B cell (primary cell): ENCODE data around the gene SIRPA. TPM values are rescaled to one million over a fixed set of nuclear protein-coding genes. Genes with fewer than 3 reads are reported as not detected.

Source experiments
- ATAC-seq: fragments of 200-7000 bp; cut with Tn5 transposase; one replicate; pipeline ENCODE4 v1.10.0; 2021; ENCODE audit warnings: low read depth, mild to moderate bottlenecking, moderate number of reproducible peaks, moderate library complexity
- CTCF ChIA-PET: fragments of 350-600 bp; sonication (Branson Sonifier 250); formaldehyde crosslinking; loops from one replicate; lab custom pipeline; 2021; ENCODE audit warnings: antibody characterized with exemption, inconsistent platforms; lab: Charles Lee
- POLR2A ChIA-PET: fragments of 350-600 bp; sonication (Branson Sonifier 250); formaldehyde crosslinking; loops from one replicate; lab custom pipeline; 2021; ENCODE audit warnings: antibody characterized with exemption; lab: Charles Lee
- DNase-seq: peaks from one replicate; pipeline ENCODE4 v3.0.0; 2013
- H2AFZ ChIP-seq: 2 replicates; pipeline ENCODE4 v1.6.1; 2012; ENCODE audit warnings: mild to moderate bottlenecking, low read depth, low read length; ENCODE audit not compliant: insufficient read depth, poor library complexity, severe bottlenecking
- H3K27ac ChIP-seq, 2 donors: 1 replicate in 1 of 2; 2 replicates in 1 of 2; pipeline ENCODE4 v1.5.1; 2012 to 2013; ENCODE audit warnings: low read length in 2 of 2, mild to moderate bottlenecking in 2 of 2, moderate library complexity in 1 of 2
- H3K27me3 ChIP-seq, 4 experiments: fragments of 200-600 bp in 1 of 4; sonication (generic) in 1 of 4; replicated peaks in 1 of 4; 1 replicate in 2 of 4; 2 replicates in 2 of 4; pipeline versions ENCODE4 v1.6.1 to v1.7.0; 2013 to 2016; ENCODE audit warnings: low read length in 3 of 4, mild to moderate bottlenecking in 2 of 4, mixed read lengths in 1 of 4, moderate library complexity in 1 of 4; ENCODE audit not compliant: insufficient read depth in 4 of 4, control insufficient read depth in 3 of 4; ENCODE audit errors: control extremely low read depth in 1 of 4
- H3K36me3 ChIP-seq, 2 experiments: replicated peaks in 1 of 2; 1 replicate in 1 of 2; 2 replicates in 1 of 2; pipeline versions ENCODE4 v1.6.1 to v1.7.1; 2013; ENCODE audit warnings: low read length in 1 of 2; ENCODE audit not compliant: insufficient read depth in 2 of 2, control insufficient read depth in 1 of 2; ENCODE audit errors: control extremely low read depth in 1 of 2, extremely low read depth in 1 of 2
- H3K4me1 ChIP-seq, 2 donors: fragments of 200-600 bp in 1 of 2; sonication (generic) in 1 of 2; 1 replicate in 1 of 2; 2 replicates in 1 of 2; pipeline versions ENCODE4 v1.5.1 to v1.6.1; 2013 to 2017; ENCODE audit warnings: low read length in 2 of 2; ENCODE audit not compliant: control insufficient read depth in 2 of 2, insufficient read depth in 2 of 2
- H3K4me2 ChIP-seq: replicated peaks from 2 replicates; pipeline ENCODE3; 2012; ENCODE audit warnings: mild to moderate bottlenecking, low read depth, low read length; ENCODE audit not compliant: poor library complexity, severe bottlenecking
- H3K4me3 ChIP-seq, 5 experiments: fragments of 200-600 bp in 1 of 5; sonication (generic) in 1 of 5; 1 replicate in 3 of 5; 2 replicates in 2 of 5; pipeline versions ENCODE4 v1.5.1 to v1.7.0; 2011 to 2016; ENCODE audit warnings: low read length in 4 of 5, mild to moderate bottlenecking in 4 of 5, low read depth in 2 of 5, control low read depth in 1 of 5, moderate library complexity in 1 of 5; ENCODE audit not compliant: insufficient read depth in 1 of 5; ENCODE audit errors: control extremely low read depth in 1 of 5, extremely low read depth in 1 of 5
- H3K79me2 ChIP-seq: fragments of 200-600 bp; sonication (generic); one replicate; pipeline ENCODE4 v1.6.0; 2016; ENCODE audit warnings: low read length; ENCODE audit not compliant: control insufficient read depth, insufficient read depth
- H3K9ac ChIP-seq: fragments of 200-600 bp; sonication (generic); 2 replicates; pipeline ENCODE4 v1.6.1; 2017; ENCODE audit warnings: mild to moderate bottlenecking, low read length, moderate library complexity
- H3K9me3 ChIP-seq, 3 donors: one replicate each; pipeline versions ENCODE4 v1.6.1 to v1.7.1; 2013; ENCODE audit warnings: low read length in 2 of 3; ENCODE audit not compliant: control insufficient read depth in 2 of 3, insufficient read depth in 1 of 3; ENCODE audit errors: control extremely low read depth in 1 of 3
- H4K20me1 ChIP-seq: 2 replicates; pipeline ENCODE4 v1.6.0; 2012; ENCODE audit warnings: mild to moderate bottlenecking, low read length; ENCODE audit not compliant: insufficient read depth, control insufficient read depth, poor library complexity, severe bottlenecking
- H3K27ac Mint-ChIP-seq: one replicate; pipeline ENCODE4 v1.8.0; 2021; ENCODE audit warnings: mixed read lengths
- H3K27me3 Mint-ChIP-seq: one replicate; pipeline ENCODE4 v1.8.0; 2021; ENCODE audit warnings: mixed read lengths
- H3K4me1 Mint-ChIP-seq: one replicate; pipeline ENCODE4 v1.8.0; 2021; ENCODE audit warnings: mixed read lengths
- H3K4me3 Mint-ChIP-seq: one replicate; pipeline ENCODE4 v1.8.0; 2021; ENCODE audit warnings: mixed read lengths
- H3K9me3 Mint-ChIP-seq: one replicate; pipeline ENCODE4 v1.8.0; 2022; ENCODE audit warnings: mixed read lengths; ENCODE audit not compliant: insufficient read depth
- CTCF ChIP-seq: fragments of 200-600 bp; IDR thresholded peaks from one replicate; pipeline ENCODE4 v1.8.0; 2022; ENCODE audit warnings: antibody characterized with exemption, mild to moderate bottlenecking
- EZH2 ChIP-seq: IDR thresholded peaks from 2 replicates; pipeline ENCODE4 v1.6.1; 2012; ENCODE audit warnings: borderline replicate concordance, low read depth, mild to moderate bottlenecking, moderate library complexity, low read length; ENCODE audit not compliant: insufficient read depth, poor library complexity, severe bottlenecking
- WGBS: methylation state at CpG from one replicate; pipeline ENCODE4 v1.1.5; 2013; ENCODE audit warnings: missing lambda C conversion rate; ENCODE audit not compliant: insufficient coverage; 5-methylcytosine and 5-hydroxymethylcytosine counted together
- intact Hi-C: fragments of 100-400 bp; cut with micrococcal nuclease; formaldehyde crosslinking; loops from one replicate; pipeline ENCODE4 v1.10.0; 2022
- polyA plus RNA-seq: library from polyadenylated mRNA; depleted of rRNA; stranded (reverse); fragments of >200 nt; gene quantifications from 2 replicates; pipeline ENCODE4 v1.2.3, GENCODE V29; 2012
- total RNA-seq, 2 donors: library from RNA; stranded (reverse); fragments of 120-200 nt in 1 of 2; gene quantifications; 1 replicate in 1 of 2; 2 replicates in 1 of 2; pipeline versions ENCODE4 v1.2.3 to v1.2.4, GENCODE V29; 2013 to 2022

The SIRPA gene
- total and polyA plus RNA-seq, 2 donors (not counting 1 experiment from before 2014, with no cell fraction given) = 0.94 to 10.2 TPM

DNA sequence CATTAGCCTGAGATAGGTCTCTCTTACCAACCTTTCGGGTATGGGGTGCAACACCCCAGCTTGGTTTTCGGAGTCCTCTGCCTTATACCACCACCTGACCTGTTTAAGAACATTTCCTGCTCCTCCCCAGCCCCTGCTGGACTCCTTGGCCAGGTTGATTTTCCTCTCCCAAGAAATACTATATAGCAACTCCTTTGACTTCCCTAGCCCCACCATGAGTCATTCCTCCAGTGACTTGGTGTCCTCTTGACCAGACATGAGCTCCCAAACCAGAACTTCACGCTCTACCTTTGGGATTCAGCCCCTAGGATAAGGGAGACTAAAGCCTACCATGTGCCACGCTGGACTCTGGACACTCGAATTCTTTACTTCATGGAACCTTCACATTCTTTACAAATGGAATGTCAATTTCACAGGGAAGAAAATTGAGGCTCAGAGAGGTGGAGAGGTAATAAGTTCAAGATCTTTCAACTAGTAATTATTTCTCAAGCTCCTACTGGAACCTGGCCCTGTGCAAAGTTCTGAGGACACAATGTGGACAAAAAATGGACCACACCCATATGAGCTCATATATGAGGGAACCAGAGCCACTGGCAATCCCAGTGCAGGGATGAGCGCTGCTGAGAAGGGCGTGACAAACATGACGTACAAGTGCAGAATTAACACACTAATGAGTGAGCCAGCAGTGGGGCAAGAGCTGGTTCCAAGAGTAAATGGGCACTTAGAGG is 48.2 kb downstream of the SIRPA start:
- H3K27me3 Mint-ChIP-seq = peaks cover 15% of the 10 kb centered on the region
- POLR2A ChIA-PET = no interaction called here
- DNase-seq = no peak

More for the DNA sequence above, 48.2 kb downstream of the SIRPA start:
- Mint-ChIP-seq H3K27ac (no peak overlapping the region), H3K9me3 (no peaks in the 10 kb centered on the region), H3K4me3 (no peak overlapping the region), H3K4me1 (peaks cover 15% of the 10 kb centered on the region)
- H3K36me3 ChIP-seq = no peaks in the 10 kb centered on the region
- H3K4me2 ChIP-seq = no peak overlapping the region
- H3K27ac ChIP-seq = no peak overlapping the region
- H3K27me3 ChIP-seq = peaks cover 0 to 19% (median 5%) of the 10 kb centered on the region in 4 experiments
- CTCF ChIA-PET = interaction anchor here (0.6 kb wide), 1 partner anchor 161 kb away, joined by 3 read pairs; no protein-coding TSS in a partner anchor
- no peaks in the 10 kb centered on the region for H3K79me2 ChIP-seq
- intact Hi-C loops = no loop called here
- no peak overlapping the region for H3K9ac ChIP-seq
- no peaks in the 10 kb centered on the region for H3K9me3 ChIP-seq
- no peak overlapping the region for H2AFZ ChIP-seq
- no peaks in the 10 kb centered on the region for H4K20me1 ChIP-seq
- ATAC-seq = no peak
- TF ChIP-seq EZH2 (no peak), CTCF (no peak)
- 95% methylated on average over 7 of the region's 8 CpGs for WGBS
- peaks cover 9 to 15% of the 10 kb centered on the region in 2 donors for H3K4me1 ChIP-seq
- H3K4me3 ChIP-seq = no peak overlapping the region
